Breast epithelium (tissue), 3 donors: ENCODE measurements around the gene THBS2.

Experiments
- CTCF ChIP-seq, 3 donors: fragments of 450-650 bp; IDR thresholded peaks; one replicate each; pipeline ENCODE4 v1.5.1; 2016 to 2017; ENCODE audit warnings: antibody characterized with exemption in 3 of 3, mild to moderate bottlenecking in 3 of 3, moderate library complexity in 3 of 3
- POLR2AphosphoS5 ChIP-seq, 3 donors: sonication (generic); formaldehyde crosslinking; IDR thresholded peaks; one replicate each; pipeline ENCODE4 v1.6.1; 2017; ENCODE audit warnings: antibody characterized with exemption in 3 of 3

DNA sequence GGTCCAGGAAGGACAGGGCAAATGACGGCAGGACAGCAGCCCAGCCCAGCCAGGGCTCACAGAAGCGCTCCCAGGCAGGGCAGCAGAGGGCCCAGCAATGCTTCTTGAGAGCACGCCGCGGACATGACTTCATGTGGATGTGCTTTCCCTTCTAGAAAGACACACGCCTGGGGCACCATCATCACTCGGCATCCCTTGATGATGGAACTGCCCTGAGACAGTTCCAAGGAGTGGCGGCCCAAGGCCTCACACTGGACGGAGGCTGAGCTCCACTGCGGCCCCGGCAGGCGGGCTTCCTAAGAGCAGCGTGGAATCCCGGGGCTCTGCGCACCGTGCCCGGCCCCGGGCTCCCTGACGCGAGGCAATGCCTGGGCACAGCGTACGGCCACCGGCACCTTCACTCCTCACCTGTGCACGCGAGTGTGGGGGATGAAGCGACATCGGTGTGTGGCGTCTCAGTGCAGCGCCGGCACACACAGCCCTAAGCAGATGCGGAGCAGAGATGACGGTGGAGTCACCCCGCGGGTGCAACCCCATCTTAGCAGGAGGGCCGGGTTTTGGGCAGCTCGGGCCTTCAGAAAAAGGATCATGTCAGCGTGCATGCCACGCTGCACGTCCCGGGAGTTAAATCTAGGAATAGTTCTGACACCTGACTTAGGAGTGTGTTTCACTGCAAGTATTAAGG lies 86.6 kb downstream of the THBS2 start:
- no peak for TF ChIP-seq CTCF (IDR thresholded peaks at IDR 0.05)
- no peak for TF ChIP-seq POLR2AphosphoS5 (IDR thresholded peaks at IDR 0.05)
